Stimulated activated CD8-positive, alpha-beta memory T cell treated with anti-CD3 and anti-CD28 coated beads, Interleukin-4, amount 100 ng/mL, for 48 hours (primary cell): ENCODE measurements around the gene UTP3.
A peak's percentile ranks its signal among the peaks of the same experiment; 100 is the strongest.
"Not testable (repeated sequence)": the region's sequence is repeated elsewhere in the genome, so short reads cannot be mapped to it uniquely, and the experiment has no call there.

ENCODE experiments used
- DNase-seq: peaks from one replicate; pipeline ENCODE4 v3.0.0-alpha.2; 2020

UTP3 gene

GRCh38 chr4:70718811-70719604, 30.7 kb downstream of the UTP3 start:
- no peak for DNase-seq

- DNase-seq: no peak
These were observed 33.4 kb downstream of the UTP3 start, which contains the start of gene RUFY3 for GRCh38 chr4:70721747-70722146. TSS of gene RUFY3 (plus strand) at chr4:70721964. CDS start at chr4:70722574, 610 bp downstream.

GRCh38 chr4:70722199-70722791, 34.0 kb downstream of the UTP3 start:
- DNase-seq: peak; percentile 36

- DNase-seq: no peak
These were observed 36.1 kb downstream of the UTP3 start for GRCh38 chr4:70724463-70724862.

- DNase-seq: no peak
These were observed 37.3 kb downstream of the UTP3 start for GRCh38 chr4:70725633-70726032.

GRCh38 chr4:70726515-70726914, 38.2 kb downstream of the UTP3 start:
- not testable (repeated sequence) for DNase-seq

GRCh38 chr4:70728091-70728490, 39.8 kb downstream of the UTP3 start:
- no peak for DNase-seq

GRCh38 chr4:70732878-70733277, 44.5 kb downstream of the UTP3 start:
- not testable (repeated sequence) for DNase-seq

- DNase-seq: no peak
These were observed 46.0 kb downstream of the UTP3 start for GRCh38 chr4:70734168-70734954.

GRCh38 chr4:70734971-70735370, 46.6 kb downstream of the UTP3 start:
- DNase-seq: no peak

GRCh38 chr4:70735915-70736314, 47.6 kb downstream of the UTP3 start:
- peak; percentile 45 for DNase-seq

GRCh38 chr4:70737006-70737405, 48.7 kb downstream of the UTP3 start:
- DNase-seq: no peak

- DNase-seq: no peak
These were observed 49.1 kb downstream of the UTP3 start for GRCh38 chr4:70737409-70737808.

- no peak for DNase-seq
These were observed 51.4 kb downstream of the UTP3 start for GRCh38 chr4:70739496-70740337.
